ENCODE measurements around the gene EPAS1. TPM values are rescaled to one million over a fixed set of nuclear protein-coding genes. Genes with fewer than 3 reads are reported as not detected.

The EPAS1 gene
- polyA plus RNA-seq, 1 of the 3 experiments (the other 2 are of a cell fraction): 69.2 TPM

DNA sequence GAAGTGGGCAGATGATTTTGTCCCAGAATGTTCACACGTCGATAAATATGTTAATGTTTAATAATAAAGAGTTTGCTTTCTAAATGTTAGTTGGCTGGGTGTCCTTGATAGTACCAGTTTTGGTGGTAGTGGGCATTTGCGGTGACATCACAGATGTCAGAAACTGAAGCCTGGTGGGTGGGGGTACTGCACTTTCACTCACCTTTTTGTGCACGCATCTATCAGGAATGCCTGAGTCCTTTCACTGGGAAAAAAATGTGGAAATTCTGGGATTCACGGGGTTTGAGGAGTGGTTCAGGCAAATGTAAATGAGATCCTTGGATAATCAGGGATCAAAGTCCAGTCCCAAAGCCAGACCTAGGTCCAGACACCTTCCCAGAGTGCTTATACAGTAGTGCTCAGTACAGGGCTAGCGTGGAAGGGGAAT lies 3.2 kb downstream of the EPAS1 start:
- 85% methylated on average over 6 of the region's 6 CpGs for WGBS (ENCODE audit: low lambda C conversion rate)
- H3K4me1 ChIP-seq (ENCODE audit: control insufficient read depth in 1 of 2, insufficient read depth in 2 of 2, low read depth in 1 of 2, low read length in 1 of 2): peaks cover 13 to 49% of the 10 kb centered on the region in 2 experiments; a peak in 3 of 4 replicates
- peak overlapping the region; percentile 88; the same call in 1 of the 2 replicates for H3K9ac ChIP-seq
- no peaks in the 10 kb centered on the region for H3K27me3 ChIP-seq (ENCODE audit: insufficient read depth)
- H3K4me3 ChIP-seq (ENCODE audit: low read depth in 2 of 2, low read length in 1 of 2): peak overlapping the region; percentile 96 to 98
- peak; percentile 52 for DNase-seq
- H3K27ac ChIP-seq (ENCODE audit: low read depth in 2 of 2, low read length in 1 of 2): peak overlapping the region; percentile 71 to 96
- TF ChIP-seq RCOR1 (IDR thresholded peaks at IDR 0.05; ENCODE audit: low read length) (no peak), GABPA (IDR thresholded peaks at IDR 0.05; ENCODE audit: low read depth) (no peak), CHD2 (IDR thresholded peaks at IDR 0.05; ENCODE audit: low read length, partially characterized antibody) (no peak), EZH2phosphoT487 (IDR thresholded peaks at IDR 0.05; ENCODE audit: borderline replicate concordance, low read depth) (no peak), USF1 (IDR thresholded peaks at IDR 0.05; ENCODE audit: borderline replicate concordance, low read depth) (no peak), FOXM1 (IDR thresholded peaks at IDR 0.05; ENCODE audit: low read depth) (no peak)
- TF ChIP-seq, protein P1, sequence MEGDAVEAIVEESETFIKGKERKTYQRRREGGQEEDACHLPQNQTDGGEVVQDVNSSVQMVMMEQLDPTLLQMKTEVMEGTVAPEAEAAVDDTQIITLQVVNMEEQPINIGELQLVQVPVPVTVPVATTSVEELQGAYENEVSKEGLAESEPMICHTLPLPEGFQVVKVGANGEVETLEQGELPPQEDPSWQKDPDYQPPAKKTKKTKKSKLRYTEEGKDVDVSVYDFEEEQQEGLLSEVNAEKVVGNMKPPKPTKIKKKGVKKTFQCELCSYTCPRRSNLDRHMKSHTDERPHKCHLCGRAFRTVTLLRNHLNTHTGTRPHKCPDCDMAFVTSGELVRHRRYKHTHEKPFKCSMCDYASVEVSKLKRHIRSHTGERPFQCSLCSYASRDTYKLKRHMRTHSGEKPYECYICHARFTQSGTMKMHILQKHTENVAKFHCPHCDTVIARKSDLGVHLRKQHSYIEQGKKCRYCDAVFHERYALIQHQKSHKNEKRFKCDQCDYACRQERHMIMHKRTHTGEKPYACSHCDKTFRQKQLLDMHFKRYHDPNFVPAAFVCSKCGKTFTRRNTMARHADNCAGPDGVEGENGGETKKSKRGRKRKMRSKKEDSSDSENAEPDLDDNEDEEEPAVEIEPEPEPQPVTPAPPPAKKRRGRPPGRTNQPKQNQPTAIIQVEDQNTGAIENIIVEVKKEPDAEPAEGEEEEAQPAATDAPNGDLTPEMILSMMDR (IDR thresholded peaks at IDR 0.05): peak; percentile 9; the same call in 1 of the 2 replicates
- ChIA-PET CTCF (interaction anchor here (0.9 to 8.7 kb wide), 15 partner anchors 18 to 290 kb away, joined by 3 to 57 read pairs (median 5); no protein-coding TSS in a partner anchor), POLR2A (interaction anchor here (0.9 to 4.4 kb wide), 6 partner anchors 9 to 237 kb away, joined by 3 to 97 read pairs (median 4); no protein-coding TSS in a partner anchor)
- no peaks in the 10 kb centered on the region for H3K9me2 ChIP-seq
- peak overlapping the region; percentile 96 for H3K4me2 ChIP-seq
- H3F3A ChIP-seq (replicated peaks; ENCODE audit: insufficient read depth): no peaks in the 10 kb centered on the region
- peaks cover 59% of the 10 kb centered on the region for H4K20me1 ChIP-seq (ENCODE audit: insufficient read depth)
- no peaks in the 10 kb centered on the region for H3K9me3 ChIP-seq
- peaks cover 81% of the 10 kb centered on the region for H3K79me2 ChIP-seq (ENCODE audit: insufficient read depth)
- H2AFZ ChIP-seq (ENCODE audit: low read depth): no peak overlapping the region
- peaks cover 0 to 11% of the 10 kb centered on the region in 2 experiments for H3K36me3 ChIP-seq (replicated peaks in 1 of 2; ENCODE audit: control insufficient read depth in 1 of 2, insufficient read depth in 2 of 2, low read length in 1 of 2)

DNA sequence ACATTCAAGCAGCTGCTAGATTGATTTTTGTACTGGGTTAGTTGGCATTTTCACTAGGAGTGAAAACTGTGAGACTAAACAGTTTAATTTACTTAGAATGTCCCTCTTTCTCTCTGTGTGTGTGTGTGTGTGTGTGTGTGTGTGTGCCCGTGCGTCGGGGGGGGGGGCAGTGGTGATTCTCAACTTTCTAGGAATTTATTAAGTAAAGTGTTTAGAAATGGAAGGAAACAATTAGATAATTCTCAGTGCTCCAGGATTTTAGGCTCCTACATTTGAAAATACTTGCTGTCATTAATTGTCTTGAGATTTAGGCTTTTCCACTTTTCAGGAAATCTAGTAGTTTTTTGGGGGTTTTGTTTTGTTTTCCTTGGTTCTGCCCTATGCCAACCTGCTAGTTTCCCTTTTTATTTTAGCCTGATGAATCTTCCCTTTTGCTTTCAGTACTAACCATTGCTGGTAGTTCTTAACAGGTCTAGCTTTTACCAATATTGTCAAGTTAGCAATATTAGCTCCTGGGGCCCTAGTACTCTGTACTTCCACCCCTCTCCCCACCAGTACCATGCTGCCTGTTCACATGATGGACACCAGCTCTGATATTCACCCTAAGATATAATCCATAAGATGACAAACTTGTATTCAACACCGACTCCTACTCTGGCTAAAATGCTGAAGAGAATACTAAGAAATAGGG lies 4.9 kb downstream of the EPAS1 start:
- Histone ChIP-seq H3K9me2 (no peaks in the 10 kb centered on the region), H3K79me2 (ENCODE audit: insufficient read depth) (peaks cover 98% of the 10 kb centered on the region), H2AFZ (ENCODE audit: low read depth) (no peak overlapping the region), H3K4me2 (no peak overlapping the region; the same call in 1 of the 2 replicates), H3K4me3 (ENCODE audit: low read depth in 2 of 2, low read length in 1 of 2) (no peak overlapping the region), H3K27me3 (ENCODE audit: insufficient read depth) (no peaks in the 10 kb centered on the region), H3F3A (replicated peaks; ENCODE audit: insufficient read depth) (peaks cover 4% of the 10 kb centered on the region), H3K27ac (ENCODE audit: low read depth in 2 of 2, low read length in 1 of 2) (peak overlapping the region in 1 of 2 experiments; percentile 3; a peak in 1 of 4 replicates), H3K9ac (no peak overlapping the region; the same call in 1 of the 2 replicates), H3K4me1 (ENCODE audit: control insufficient read depth in 1 of 2, insufficient read depth in 2 of 2, low read depth in 1 of 2, low read length in 1 of 2) (peaks cover 18 to 56% of the 10 kb centered on the region in 2 experiments; a peak in 3 of 4 replicates), H3K36me3 (replicated peaks in 1 of 2; ENCODE audit: control insufficient read depth in 1 of 2, insufficient read depth in 2 of 2, low read length in 1 of 2) (peaks cover 0 to 11% of the 10 kb centered on the region in 2 experiments), H3K9me3 (no peaks in the 10 kb centered on the region), H4K20me1 (ENCODE audit: insufficient read depth) (peaks cover 70% of the 10 kb centered on the region)
- DNase-seq: no peak
- WGBS (ENCODE audit: low lambda C conversion rate): 82% methylated on average over 4 of the region's 4 CpGs
- TF ChIP-seq RFX5 (IDR thresholded peaks at IDR 0.05; ENCODE audit: low read length): no peak
- no peak for TF ChIP-seq MEF2A (IDR thresholded peaks at IDR 0.05; ENCODE audit: borderline replicate concordance, low read depth)
- no peak for TF ChIP-seq POLR2AphosphoS5 (IDR thresholded peaks at IDR 0.05; ENCODE audit: low read depth, low read length)
- TF ChIP-seq FOXM1 (IDR thresholded peaks at IDR 0.05; ENCODE audit: low read depth): no peak
- POLR2A ChIA-PET: interaction anchor here (2.1 kb wide), 1 partner anchor 37 kb away, joined by 11 read pairs; no protein-coding TSS in a partner anchor
- CTCF ChIA-PET: interaction anchor here (0.6 to 8.7 kb wide), 11 partner anchors 12 to 1659 kb away, joined by 3 to 57 read pairs (median 4); no protein-coding TSS in a partner anchor
